HG02763 (cell line): ENCODE measurements around the gene NRCAM.

Experiments
- ATAC-seq: cut with Tn5 transposase; IDR thresholded peaks from one replicate; pipeline ENCODE4 v1.9.1; 2021; ENCODE audit warnings: mild to moderate bottlenecking, moderate library complexity; ENCODE audit not compliant: unreplicated experiment

Gene NRCAM

DNA sequence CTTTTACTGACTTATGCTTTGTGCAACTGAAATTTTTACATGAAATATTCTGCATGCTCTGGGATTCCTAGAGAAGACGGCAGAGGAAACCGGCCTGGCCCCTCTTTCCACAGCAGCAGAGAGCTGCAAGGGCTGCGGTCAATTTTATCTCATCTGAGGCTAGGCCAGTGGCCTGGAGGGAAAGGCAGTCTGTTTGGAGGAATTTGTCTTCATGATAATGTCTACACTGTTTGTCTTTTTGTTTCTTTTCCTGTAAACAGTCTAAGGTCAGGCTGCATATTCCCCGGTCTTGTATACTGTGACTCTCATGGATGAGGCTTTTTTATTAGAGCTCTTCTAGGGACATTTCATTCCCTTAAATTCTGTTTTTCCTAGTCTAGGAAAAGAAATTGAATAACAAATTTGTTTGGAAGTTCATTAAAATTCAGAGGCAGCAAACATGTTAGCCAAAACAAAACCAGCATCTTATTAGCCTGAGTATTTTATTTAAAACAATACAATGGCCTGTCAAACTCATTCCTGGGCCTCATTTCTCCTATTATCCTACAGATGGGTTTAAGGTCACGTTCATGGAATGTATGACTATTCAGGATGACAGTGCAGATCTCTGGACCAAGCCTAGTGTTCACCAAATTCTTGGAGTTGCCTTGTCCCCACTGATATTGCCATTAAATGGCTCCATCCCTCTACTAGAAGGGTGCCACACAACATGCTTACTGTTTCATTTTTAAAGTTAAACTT is 352.5 kb downstream of the NRCAM start:
- no peak for ATAC-seq

DNA sequence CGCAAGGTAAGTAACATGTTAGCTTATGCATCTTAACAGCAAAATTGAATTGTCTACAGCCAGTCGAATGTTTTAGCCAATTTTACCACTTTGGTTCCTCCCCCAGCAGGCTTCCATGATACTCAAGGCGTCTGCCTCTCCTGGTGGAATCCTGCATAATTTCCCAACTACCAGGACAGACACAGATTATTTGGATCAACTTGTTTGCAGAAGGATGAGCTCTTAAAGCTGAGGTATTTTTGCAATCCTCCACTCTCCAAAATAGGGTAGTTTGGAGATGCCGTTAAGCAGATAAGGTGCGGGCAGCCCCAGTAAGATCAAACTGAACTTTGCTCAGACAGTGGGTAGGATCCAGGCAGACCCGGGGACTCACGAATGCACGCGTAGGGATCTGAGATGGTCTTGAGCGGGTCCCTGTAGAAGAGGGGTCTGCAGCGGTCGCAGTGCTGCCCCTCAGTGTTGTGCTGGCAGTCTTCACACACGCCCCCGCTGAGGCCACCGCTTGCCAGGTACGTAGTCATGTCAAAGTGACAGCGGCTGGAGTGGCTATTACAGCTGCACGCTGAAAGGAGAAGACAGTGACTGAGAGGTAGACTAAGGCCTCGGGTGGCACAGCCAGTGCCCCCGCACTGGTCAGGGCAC is 353.4 kb downstream of the NRCAM start:
- ATAC-seq: no peak

DNA sequence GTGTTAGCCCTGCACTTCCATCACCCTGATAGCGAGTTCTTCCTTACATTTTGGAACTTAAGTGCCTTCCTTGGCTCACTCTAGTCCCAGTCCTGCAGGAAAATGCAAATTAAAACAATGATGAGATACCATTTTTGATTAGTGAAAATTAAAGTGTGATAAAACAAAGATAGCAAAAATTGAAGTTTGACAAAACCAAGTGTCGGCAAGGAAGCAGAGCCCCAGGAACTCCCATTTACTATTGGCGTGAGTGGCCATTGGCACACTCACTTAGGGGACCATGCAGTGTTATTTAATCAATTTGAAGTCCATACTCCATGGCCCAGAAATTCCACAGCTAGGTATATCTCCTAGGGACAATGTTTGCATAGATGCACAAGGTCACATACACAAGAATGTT is 354.5 kb downstream of the NRCAM start:
- no peak for ATAC-seq

DNA sequence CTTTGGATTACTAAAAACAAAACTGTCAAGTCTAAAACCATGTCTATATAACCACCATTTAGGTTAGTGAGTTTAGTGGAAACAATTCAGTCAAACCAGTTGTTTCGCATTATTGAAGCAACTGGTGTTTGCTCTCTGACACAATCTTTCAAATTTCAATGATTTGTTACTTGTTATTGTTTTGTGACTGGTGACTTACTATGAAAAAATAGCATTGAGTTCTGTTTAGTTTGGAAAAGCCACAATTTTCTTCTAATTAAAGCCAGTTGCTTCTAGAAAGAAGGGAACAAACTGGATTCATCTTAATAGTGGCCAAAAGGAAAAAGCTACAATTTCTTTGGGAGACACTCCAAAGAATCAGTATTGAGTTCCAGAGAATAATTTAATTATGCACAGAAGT is 356.5 kb downstream of the NRCAM start:
- ATAC-seq: no peak

DNA sequence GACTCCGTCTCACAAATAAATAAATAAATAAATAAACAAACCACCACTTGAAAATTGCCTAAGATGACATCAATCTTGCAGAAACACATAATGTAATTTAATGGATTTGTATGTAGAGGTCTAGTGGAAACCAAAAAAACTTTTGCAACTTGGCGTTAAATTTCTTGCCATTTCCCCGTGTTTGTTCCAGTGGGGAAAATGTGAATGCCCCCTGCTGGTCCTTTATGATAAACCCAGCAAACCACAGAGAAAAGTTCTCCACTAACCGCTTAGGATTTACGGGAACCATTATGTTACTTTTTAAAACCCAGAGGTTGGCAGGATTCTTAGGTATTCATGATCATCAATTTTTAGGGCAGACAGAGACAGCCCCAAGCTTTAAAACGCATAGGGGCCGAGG is 358.5 kb downstream of the NRCAM start:
- ATAC-seq: no peak
